GM12874 (cell line): ENCODE measurements around the gene ABLIM1.

Source experiments
- CTCF ChIP-seq: IDR thresholded peaks from 2 replicates; pipeline ENCODE4 v1.5.1; 2011; ENCODE audit warnings: low read depth, mild to moderate bottlenecking, control low read depth, low read length, moderate library complexity; ENCODE audit not compliant: insufficient read depth

ABLIM1 gene

GRCh38 chr10:114694062-114694461 is 36.0 kb upstream of the ABLIM1 start:
- TF ChIP-seq CTCF, result no peak

- TF ChIP-seq CTCF, result no peak
Measured at GRCh38 chr10:114691442-114691941, 33.4 kb upstream of the ABLIM1 start.

- TF ChIP-seq CTCF, result no peak
Measured at GRCh38 chr10:114688786-114689185, 30.7 kb upstream of the ABLIM1 start.

DNA sequence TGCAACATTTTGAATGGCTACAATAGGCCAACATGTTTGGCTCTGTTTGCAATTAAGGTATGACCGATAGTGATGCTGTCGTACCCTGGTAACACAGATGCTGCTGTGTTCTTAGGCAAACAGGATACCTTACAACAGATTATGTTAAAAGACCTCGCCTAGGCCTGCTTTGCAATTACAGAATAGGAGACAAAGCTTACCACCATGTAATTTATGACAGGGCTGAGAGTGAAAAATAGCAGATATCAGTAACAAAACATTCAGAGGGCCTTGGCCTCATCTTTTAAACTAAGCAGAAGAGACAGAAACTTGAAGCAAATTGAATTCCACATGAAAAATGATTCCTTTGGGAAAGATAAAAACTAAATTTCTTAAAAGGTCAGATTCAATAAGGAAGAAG is 29.4 kb upstream of the ABLIM1 start:
- TF ChIP-seq CTCF, result no peak

GRCh38 chr10:114686013-114686412 is 27.9 kb upstream of the ABLIM1 start:
- no peak for TF ChIP-seq CTCF

DNA sequence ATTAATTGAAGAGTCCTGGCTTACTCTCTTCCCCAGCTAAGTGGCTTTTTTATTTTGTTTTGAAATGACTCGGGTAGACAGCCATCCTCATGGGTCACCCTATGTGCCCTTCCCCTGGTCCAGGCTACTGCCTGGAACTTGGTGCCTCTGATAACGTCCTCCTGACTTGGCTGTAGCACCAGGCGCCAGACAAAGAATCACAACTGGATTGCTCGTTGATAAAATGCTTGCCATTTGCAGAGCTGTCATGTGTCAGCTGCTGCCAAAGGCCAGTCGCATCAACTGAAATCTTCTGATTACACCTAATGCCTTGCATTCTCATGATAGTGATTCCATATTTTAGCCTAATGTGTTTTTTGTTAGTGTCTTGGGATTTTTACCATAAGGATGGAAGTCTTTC is 27.4 kb upstream of the ABLIM1 start:
- TF ChIP-seq CTCF, result no peak

DNA sequence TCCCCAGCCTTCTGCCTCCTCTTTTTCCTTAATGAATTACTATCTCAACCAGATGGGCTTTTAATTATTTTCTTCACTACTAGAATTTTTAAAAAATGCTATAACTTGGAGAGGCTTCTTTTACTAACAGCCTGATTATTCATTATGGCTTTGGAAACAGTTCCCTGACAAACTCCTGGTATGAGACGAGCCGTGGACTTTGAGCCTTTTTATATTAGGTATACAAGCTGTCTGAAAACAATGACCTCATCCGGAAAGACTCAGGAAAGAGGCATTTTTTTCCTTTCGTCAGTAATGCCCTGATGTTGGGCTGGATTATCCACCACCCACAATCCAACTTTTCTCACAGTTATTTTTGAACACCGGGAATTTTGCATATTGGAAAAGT is 26.7 kb upstream of the ABLIM1 start:
- TF ChIP-seq CTCF, result no peak

DNA sequence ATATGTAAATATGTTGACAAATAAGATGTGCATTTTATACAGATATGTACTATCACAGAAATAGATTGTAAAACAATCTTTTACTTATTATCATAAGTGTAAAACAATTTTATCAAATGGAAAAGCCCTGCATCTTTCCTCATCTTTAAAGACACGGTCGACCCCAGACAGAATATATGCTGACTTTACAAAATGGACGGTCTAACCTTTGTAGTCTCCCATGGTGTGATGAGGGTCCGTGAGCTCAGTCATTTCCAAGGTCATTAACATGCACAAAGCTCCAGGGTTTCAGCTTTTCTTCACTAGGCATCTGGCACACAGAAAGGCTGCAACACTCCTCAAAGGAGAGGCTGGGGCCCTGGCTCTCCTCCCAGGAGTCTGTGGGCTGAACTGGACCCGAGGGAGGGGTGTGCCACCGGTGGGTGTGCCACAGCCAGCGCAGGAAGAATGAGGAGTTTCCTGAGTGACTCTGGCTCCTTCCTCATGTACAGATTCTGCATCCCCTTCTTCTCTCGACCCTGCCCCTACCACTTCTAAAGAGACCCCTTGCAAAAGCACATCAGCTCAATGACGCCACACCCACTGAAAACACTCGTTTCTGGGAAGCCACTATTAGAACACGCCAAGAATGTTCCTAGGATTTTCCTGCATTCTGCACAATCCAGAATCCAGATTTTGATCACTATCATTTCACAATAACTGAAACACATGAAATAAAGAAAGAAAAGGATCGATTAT is 26.2 kb upstream of the ABLIM1 start:
- no peak for TF ChIP-seq CTCF
